Neuronal stem cell (in vitro differentiated cells): ENCODE results near the gene C12orf60.
A peak's percentile ranks its signal among the peaks of the same experiment; 100 is the strongest.

Experiments used
- DNase-seq: peaks from one replicate; pipeline ENCODE4 v3.0.0-alpha.2; 2013; ENCODE audit warnings: low spot score
- H2AFZ ChIP-seq: one replicate; pipeline ENCODE4 v1.6.1; 2013; ENCODE audit warnings: mild to moderate bottlenecking, low read length, inconsistent platforms
- H2AK5ac ChIP-seq: 2 replicates; pipeline ENCODE4 v1.6.1; 2013; ENCODE audit warnings: low read depth, mild to moderate bottlenecking, inconsistent platforms, low read length, moderate library complexity, mixed read lengths
- H2BK120ac ChIP-seq: 2 replicates; pipeline ENCODE4 v1.6.1; 2013; ENCODE audit warnings: low read depth, mild to moderate bottlenecking, inconsistent platforms, low read length, moderate library complexity, mixed read lengths
- H2BK12ac ChIP-seq: one replicate; pipeline ENCODE4 v1.6.1; 2013; ENCODE audit warnings: low read length, inconsistent platforms
- H2BK15ac ChIP-seq: 2 replicates; pipeline ENCODE4 v1.6.1; 2013; ENCODE audit warnings: mild to moderate bottlenecking, low read length, inconsistent platforms, mixed read lengths
- H2BK5ac ChIP-seq: one replicate; pipeline ENCODE4 v1.6.1; 2013; ENCODE audit warnings: inconsistent platforms, mild to moderate bottlenecking, low read length, moderate library complexity
- H3K14ac ChIP-seq: one replicate; pipeline ENCODE4 v1.6.1; 2013; ENCODE audit warnings: low read length, inconsistent platforms
- H3K18ac ChIP-seq: 2 replicates; pipeline ENCODE4 v1.6.1; 2013; ENCODE audit warnings: low read length, inconsistent platforms
- H3K23ac ChIP-seq: 2 replicates; pipeline ENCODE4 v1.6.1; 2013; ENCODE audit warnings: low read depth, mild to moderate bottlenecking, mixed read lengths, low read length, inconsistent platforms; ENCODE audit not compliant: poor library complexity
- H3K27ac ChIP-seq: replicated peaks from 3 replicates; pipeline ENCODE4 v1.5.1; 2013; ENCODE audit warnings: low read length, inconsistent platforms
- H3K27me3 ChIP-seq, 3 experiments: 2 replicates each; pipeline ENCODE4 v1.6.1; 2013; ENCODE audit warnings: low read length in 3 of 3, mild to moderate bottlenecking in 2 of 3, inconsistent platforms in 1 of 3, low read depth in 1 of 3, mixed read lengths in 1 of 3, moderate library complexity in 1 of 3; ENCODE audit not compliant: control insufficient read depth in 3 of 3, insufficient read depth in 3 of 3
- H3K36me3 ChIP-seq, 2 donors: replicated peaks in 1 of 2; 2 replicates each; pipeline ENCODE4 v1.6.1; 2013; ENCODE audit warnings: low read length in 2 of 2; ENCODE audit not compliant: control insufficient read depth in 2 of 2, insufficient read depth in 2 of 2
- H3K4ac ChIP-seq: 2 replicates; pipeline ENCODE4 v1.6.1; 2013; ENCODE audit warnings: inconsistent platforms, mild to moderate bottlenecking, low read length, moderate library complexity
- H3K4me1 ChIP-seq, 2 donors: 1 replicate in 1 of 2; 2 replicates in 1 of 2; pipeline ENCODE4 v1.6.1; 2013; ENCODE audit warnings: low read length in 2 of 2, low read depth in 1 of 2; ENCODE audit not compliant: control insufficient read depth in 2 of 2, insufficient read depth in 1 of 2
- H3K4me2 ChIP-seq: one replicate; pipeline ENCODE4 v1.6.1; 2013; ENCODE audit warnings: mild to moderate bottlenecking, low read length, inconsistent platforms; ENCODE audit not compliant: insufficient read depth, poor library complexity, severe bottlenecking
- H3K4me3 ChIP-seq, 2 donors: 2 replicates each; pipeline ENCODE4 v1.5.1; 2013; ENCODE audit warnings: low read length in 2 of 2, mild to moderate bottlenecking in 2 of 2, inconsistent platforms in 1 of 2, moderate library complexity in 1 of 2
- H3K79me1 ChIP-seq: one replicate; pipeline ENCODE4 v1.6.1; 2013; ENCODE audit warnings: low read depth, mild to moderate bottlenecking, inconsistent platforms, low read length, moderate library complexity
- H3K9ac ChIP-seq: one replicate; pipeline ENCODE4 v1.6.1; 2013; ENCODE audit warnings: mild to moderate bottlenecking, low read depth, low read length, inconsistent platforms; ENCODE audit not compliant: poor library complexity
- H3K9me3 ChIP-seq, 2 donors: replicated peaks in 1 of 2; 2 replicates each; pipeline versions ENCODE3 to v1.6.1; 2013; ENCODE audit warnings: low read length in 2 of 2, mild to moderate bottlenecking in 2 of 2, inconsistent platforms in 1 of 2, low read depth in 1 of 2, mixed read lengths in 1 of 2, moderate library complexity in 1 of 2; ENCODE audit not compliant: control insufficient read depth in 2 of 2, insufficient read depth in 1 of 2
- H4K8ac ChIP-seq: one replicate; pipeline ENCODE4 v1.6.1; 2013; ENCODE audit warnings: low read depth, mild to moderate bottlenecking, inconsistent platforms, low read length, moderate library complexity
- H4K91ac ChIP-seq: one replicate; pipeline ENCODE4 v1.6.1; 2013; ENCODE audit warnings: low read length, low read depth, mild to moderate bottlenecking, inconsistent platforms; ENCODE audit not compliant: poor library complexity
- WGBS, 2 donors: extraction: QIAGEN DNeasy Blood & Tissue Kit; methylation state at CpG; one replicate each; pipeline ENCODE4 v1.1.7; 2013; ENCODE audit warnings: missing lambda C conversion rate in 2 of 2, mixed read lengths in 1 of 2; ENCODE audit not compliant: insufficient read length in 2 of 2, insufficient replicate concordance in 1 of 2; ENCODE audit errors: extremely low coverage in 2 of 2; 5-methylcytosine and 5-hydroxymethylcytosine counted together

C12orf60 gene

GRCh38 chr12:14768823-14769405 lies 34.6 kb upstream of the C12orf60 start:
- Histone ChIP-seq H2BK120ac (no peak overlapping the region), H3K4me3 (peak overlapping the region in 1 of 2 donors; percentile 95), H2BK5ac (no peak overlapping the region), H2BK15ac (no peak overlapping the region), H3K18ac (peak overlapping the region; percentile 99), H3K4me2 (peak overlapping the region; percentile 97), H2BK12ac (no peak overlapping the region), H3K27ac (no peak overlapping the region), H3K4me1 (peaks cover 0 to 4% of the 10 kb centered on the region in 2 donors), H3K27me3 (peaks cover 0 to 4% (median 0%) of the 10 kb centered on the region in 3 experiments), H4K91ac (no peak overlapping the region), H3K14ac (no peak overlapping the region), H4K8ac (no peak overlapping the region), H2AFZ (no peak overlapping the region), H3K9me3 (peaks cover 0 to 11% of the 10 kb centered on the region in 2 donors), H3K23ac (peak overlapping the region; percentile 95), H3K9ac (peak overlapping the region; percentile 98), H2AK5ac (no peak overlapping the region), H3K79me1 (peaks cover 6% of the 10 kb centered on the region), H3K4ac (no peak overlapping the region), H3K36me3 (no peaks in the 10 kb centered on the region)
- no CpG with 5 or more reads among the region's 16 CpGs for WGBS, 2 donors
- DNase-seq, result no peak

- Histone ChIP-seq H3K27me3 (peaks cover 0 to 4% (median 0%) of the 10 kb centered on the region in 3 experiments), H2BK120ac (peak overlapping the region; percentile 21), H3K9me3 (peaks cover 0 to 11% of the 10 kb centered on the region in 2 donors), H3K4me1 (peaks cover 0 to 4% of the 10 kb centered on the region in 2 donors), H4K8ac (no peak overlapping the region), H3K79me1 (peaks cover 6% of the 10 kb centered on the region), H2BK12ac (no peak overlapping the region), H2BK15ac (peak overlapping the region; percentile 79), H3K4ac (no peak overlapping the region), H3K9ac (peak overlapping the region; percentile 98), H2AK5ac (peak overlapping the region; percentile 65), H3K36me3 (no peaks in the 10 kb centered on the region), H3K18ac (peak overlapping the region; percentile 99), H3K23ac (peak overlapping the region; percentile 95), H3K27ac (peak overlapping the region; percentile 83), H3K4me3 (peak overlapping the region; percentile 46 to 95), H2AFZ (peak overlapping the region; percentile 30), H3K4me2 (peak overlapping the region; percentile 97), H2BK5ac (peak overlapping the region; percentile 92), H4K91ac (no peak overlapping the region), H3K14ac (peak overlapping the region; percentile 75)
- DNase-seq, result no peak
- whole genome bisulfite sequencing, 2 donors, result no CpG with 5 or more reads among the region's 26 CpGs
Observed at GRCh38 chr12:14769466-14769968, 34.0 kb upstream of the C12orf60 start.

GRCh38 chr12:14769969-14770495 lies 33.4 kb upstream of the C12orf60 start:
- peak overlapping the region; percentile 75 for H3K14ac ChIP-seq
- H2AFZ ChIP-seq, result peak overlapping the region; percentile 30
- no peak overlapping the region for H2BK12ac ChIP-seq
- peak overlapping the region; percentile 99 for H3K18ac ChIP-seq
- peak overlapping the region; percentile 92 for H2BK5ac ChIP-seq
- no CpG with 5 or more reads among the region's 38 CpGs for WGBS, 2 donors
- H2BK15ac ChIP-seq, result peak overlapping the region; percentile 79
- H3K79me1 ChIP-seq, result peaks cover 6% of the 10 kb centered on the region
- peak overlapping the region; percentile 23 for H3K4ac ChIP-seq
- peak overlapping the region; percentile 83 for H3K27ac ChIP-seq
- H3K23ac ChIP-seq, result peak overlapping the region; percentile 95
- H3K9ac ChIP-seq, result peak overlapping the region; percentile 98
- H2AK5ac ChIP-seq, result peak overlapping the region; percentile 65
- no peaks in the 10 kb centered on the region for H3K36me3 ChIP-seq
- peaks cover 0 to 4% (median 0%) of the 10 kb centered on the region in 3 experiments for H3K27me3 ChIP-seq
- H3K4me1 ChIP-seq, result peaks cover 0 to 4% of the 10 kb centered on the region in 2 donors
- peaks cover 0 to 11% of the 10 kb centered on the region in 2 donors for H3K9me3 ChIP-seq
- no peak overlapping the region for H4K91ac ChIP-seq
- H4K8ac ChIP-seq, result no peak overlapping the region
- peak overlapping the region; percentile 21 for H2BK120ac ChIP-seq
- DNase-seq, result peak; percentile 68
- peak overlapping the region; percentile 97 for H3K4me2 ChIP-seq
- H3K4me3 ChIP-seq, result peak overlapping the region; percentile 46 to 95
